Caco-2 (cell line): ENCODE measurements around the gene GBE1. TPM values are rescaled to one million over a fixed set of nuclear protein-coding genes. Genes with fewer than 3 reads are reported as not detected.

Source experiments
- BruUV-seq: library from RNA; stranded (reverse); fragments of 400-500 nt; replicated peaks from 2 replicates; lab custom pipeline; 2021; lab: Mats Ljungman, UMichigan
- CTCF ChIA-PET: fragments of 300-600 bp; sonication (Branson Sonifier 250); formaldehyde crosslinking; loops from one replicate; lab custom pipeline; 2022; ENCODE audit warnings: antibody characterized with exemption; lab: Charles Lee
- POLR2A ChIA-PET: fragments of 300-600 bp; sonication (Branson Sonifier 250); formaldehyde crosslinking; loops from one replicate; lab custom pipeline; 2022; ENCODE audit warnings: antibody characterized with exemption; lab: Charles Lee
- DNase-seq, 2 experiments: peaks; one replicate each; pipeline versions ENCODE4 v3.0.0 to v3.0.0-alpha.2; 2020 to 2022
- H3K27me3 ChIP-seq: replicated peaks from 2 replicates; pipeline ENCODE4 v1.6.0; 2011; ENCODE audit warnings: low read length; ENCODE audit not compliant: control insufficient read depth, insufficient read depth
- H3K36me3 ChIP-seq: 2 replicates; pipeline ENCODE4 v1.5.1; 2011; ENCODE audit warnings: low read length; ENCODE audit not compliant: control insufficient read depth, insufficient read depth
- H3K4me1 ChIP-seq: fragments of 250-450 bp; sonication (Bioruptor Pico); 2 replicates; pipeline ENCODE4 v1.5.1; 2020; ENCODE audit warnings: mild to moderate bottlenecking
- H3K4me3 ChIP-seq: 2 replicates; pipeline ENCODE4 v1.5.1; 2011; ENCODE audit warnings: low read depth, mild to moderate bottlenecking, control low read depth, low read length
- H3K9me3 ChIP-seq: fragments of 250-450 bp; sonication (Bioruptor Pico); 2 replicates; pipeline ENCODE4 v1.5.1; 2020; ENCODE audit warnings: mild to moderate bottlenecking, moderate library complexity
- H3K27ac Mint-ChIP-seq: one replicate; pipeline ENCODE4 v1.8.0; 2022; ENCODE audit warnings: mixed read lengths; ENCODE audit not compliant: unreplicated experiment
- H3K27me3 Mint-ChIP-seq: one replicate; pipeline ENCODE4 v1.8.0; 2022; ENCODE audit warnings: mixed read lengths; ENCODE audit not compliant: insufficient read depth, unreplicated experiment
- H3K36me3 Mint-ChIP-seq: one replicate; pipeline ENCODE4 v1.8.0; 2022; ENCODE audit warnings: mild to moderate bottlenecking, mixed read lengths; ENCODE audit not compliant: insufficient read depth, unreplicated experiment
- H3K4me1 Mint-ChIP-seq: one replicate; pipeline ENCODE4 v1.8.0; 2022; ENCODE audit warnings: low read depth, mixed read lengths; ENCODE audit not compliant: unreplicated experiment
- H3K4me3 Mint-ChIP-seq: one replicate; pipeline ENCODE4 v1.8.0; 2022; ENCODE audit warnings: mild to moderate bottlenecking, moderate library complexity, mixed read lengths; ENCODE audit not compliant: unreplicated experiment
- H3K9me3 Mint-ChIP-seq: one replicate; pipeline ENCODE4 v1.8.0; 2022; ENCODE audit warnings: mixed read lengths; ENCODE audit not compliant: unreplicated experiment
- intact Hi-C: fragments of 100-400 bp; cut with micrococcal nuclease; formaldehyde crosslinking; loops from one replicate; pipeline ENCODE4 v1.10.0; 2022; ENCODE audit not compliant: unreplicated experiment
- total RNA-seq: library from RNA; stranded (reverse); gene quantifications from 2 replicates; pipeline ENCODE4 v1.2.3, GENCODE V29; 2022
- TF ChIP-seq, protein P1 (sequence below), 2 experiments: fragments of 200-600 bp in 1 of 2; IDR thresholded peaks; 1 replicate in 1 of 2; 2 replicates in 1 of 2; pipeline versions ENCODE4 v1.5.1 to v1.8.0; 2011 to 2022; ENCODE audit warnings: antibody characterized with exemption in 1 of 2, control low read depth in 1 of 2, inconsistent platforms in 1 of 2, low read depth in 1 of 2, low read length in 1 of 2, mild to moderate bottlenecking in 1 of 2, moderate library complexity in 1 of 2; ENCODE audit not compliant: insufficient read depth in 1 of 2, severe bottlenecking in 1 of 2, unreplicated experiment in 1 of 2

The GBE1 gene
- total RNA-seq, 1 experiment from 2014 or later, result 8.2 TPM

DNA sequence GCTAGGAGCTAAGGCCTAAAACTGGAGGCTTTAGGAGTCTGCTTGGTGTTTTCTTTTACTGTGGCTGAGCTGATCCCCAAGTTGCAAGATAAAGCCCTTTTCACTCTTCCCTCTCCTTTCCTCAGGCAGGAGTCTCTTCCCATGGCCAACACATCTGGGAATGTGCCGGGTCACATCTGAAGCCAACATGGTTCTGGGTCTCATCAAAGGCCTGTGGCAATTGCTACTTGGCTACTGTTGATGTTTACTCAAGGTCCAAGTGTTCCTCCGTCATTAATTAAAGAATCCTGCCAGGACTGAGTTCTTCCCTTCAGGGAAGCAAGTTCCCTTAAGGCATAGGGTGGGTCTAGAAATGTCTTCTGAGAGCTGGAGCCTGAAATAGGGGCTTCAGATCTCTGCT is 230.2 kb downstream of the GBE1 start:
- ChIA-PET POLR2A (no interaction called here), CTCF (no interaction called here)
- Mint-ChIP-seq H3K27me3 (no peaks in the 10 kb centered on the region), H3K4me1 (no peaks in the 10 kb centered on the region), H3K9me3 (peaks cover 1% of the 10 kb centered on the region), H3K4me3 (no peak overlapping the region), H3K36me3 (no peaks in the 10 kb centered on the region), H3K27ac (no peak overlapping the region)
- Histone ChIP-seq H3K4me3 (no peak overlapping the region), H3K27me3 (no peaks in the 10 kb centered on the region), H3K36me3 (no peaks in the 10 kb centered on the region), H3K9me3 (no peaks in the 10 kb centered on the region), H3K4me1 (no peaks in the 10 kb centered on the region)
- intact Hi-C loops, result no loop called here
- no TSS peak for BruUV-seq
- no peak for DNase-seq
- TF ChIP-seq, protein P1, sequence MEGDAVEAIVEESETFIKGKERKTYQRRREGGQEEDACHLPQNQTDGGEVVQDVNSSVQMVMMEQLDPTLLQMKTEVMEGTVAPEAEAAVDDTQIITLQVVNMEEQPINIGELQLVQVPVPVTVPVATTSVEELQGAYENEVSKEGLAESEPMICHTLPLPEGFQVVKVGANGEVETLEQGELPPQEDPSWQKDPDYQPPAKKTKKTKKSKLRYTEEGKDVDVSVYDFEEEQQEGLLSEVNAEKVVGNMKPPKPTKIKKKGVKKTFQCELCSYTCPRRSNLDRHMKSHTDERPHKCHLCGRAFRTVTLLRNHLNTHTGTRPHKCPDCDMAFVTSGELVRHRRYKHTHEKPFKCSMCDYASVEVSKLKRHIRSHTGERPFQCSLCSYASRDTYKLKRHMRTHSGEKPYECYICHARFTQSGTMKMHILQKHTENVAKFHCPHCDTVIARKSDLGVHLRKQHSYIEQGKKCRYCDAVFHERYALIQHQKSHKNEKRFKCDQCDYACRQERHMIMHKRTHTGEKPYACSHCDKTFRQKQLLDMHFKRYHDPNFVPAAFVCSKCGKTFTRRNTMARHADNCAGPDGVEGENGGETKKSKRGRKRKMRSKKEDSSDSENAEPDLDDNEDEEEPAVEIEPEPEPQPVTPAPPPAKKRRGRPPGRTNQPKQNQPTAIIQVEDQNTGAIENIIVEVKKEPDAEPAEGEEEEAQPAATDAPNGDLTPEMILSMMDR (IDR thresholded peaks at IDR 0.05; ENCODE audit: insufficient read depth in 1 of 2, low read depth in 1 of 2, low read length in 1 of 2, severe bottlenecking in 1 of 2, unreplicated experiment in 1 of 2), result no peak

DNA sequence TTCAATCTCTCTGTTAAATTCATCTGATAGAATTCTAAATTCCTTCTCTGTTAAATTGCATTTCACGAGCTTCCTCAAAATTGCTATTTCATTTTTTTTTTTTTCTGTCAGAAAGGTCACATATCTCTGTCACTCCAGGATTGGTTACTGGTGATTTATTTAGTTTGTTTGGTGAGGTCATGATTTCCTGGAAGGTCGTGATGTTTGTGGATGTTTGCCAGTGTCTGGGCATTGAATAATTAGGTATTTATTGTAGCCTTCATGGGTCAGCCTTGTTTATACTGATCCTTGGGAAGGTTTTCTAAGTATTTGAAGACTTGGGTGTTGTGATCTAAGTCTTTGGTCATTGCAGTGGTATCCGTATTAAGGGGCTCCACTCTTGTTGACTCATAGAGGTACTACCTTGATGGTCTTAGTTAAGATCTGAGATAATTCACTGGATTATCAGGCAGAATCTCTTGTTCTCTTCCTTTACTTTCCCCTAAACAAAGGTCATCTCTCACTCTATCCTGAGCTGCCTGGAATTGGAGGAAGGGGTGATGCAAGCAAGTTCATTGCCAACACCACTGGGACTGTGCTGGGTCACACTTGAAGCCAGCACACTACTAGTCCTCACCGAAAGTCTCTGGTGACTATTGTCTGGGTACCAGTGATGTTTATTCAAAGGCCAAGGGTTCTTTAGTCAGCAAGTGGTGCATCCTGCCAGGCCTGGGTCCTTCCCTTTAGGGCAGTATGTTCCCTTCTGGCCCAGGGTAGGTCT is 231.1 kb downstream of the GBE1 start:
- no peaks in the 10 kb centered on the region for H3K4me1 Mint-ChIP-seq
- no peak overlapping the region for H3K4me3 ChIP-seq
- H3K4me1 ChIP-seq, result no peaks in the 10 kb centered on the region
- H3K4me3 Mint-ChIP-seq, result no peak overlapping the region
- H3K27me3 ChIP-seq, result no peaks in the 10 kb centered on the region
- DNase-seq, result no peak
- POLR2A ChIA-PET, result no interaction called here
- no TSS peak for BruUV-seq
- no peaks in the 10 kb centered on the region for H3K36me3 ChIP-seq
- TF ChIP-seq, protein P1 (IDR thresholded peaks at IDR 0.05; ENCODE audit: insufficient read depth in 1 of 2, low read depth in 1 of 2, low read length in 1 of 2, severe bottlenecking in 1 of 2, unreplicated experiment in 1 of 2), result no peak
- H3K9me3 Mint-ChIP-seq, result peaks cover 9% of the 10 kb centered on the region
- no peaks in the 10 kb centered on the region for H3K36me3 Mint-ChIP-seq
- no peaks in the 10 kb centered on the region for H3K9me3 ChIP-seq
- no peak overlapping the region for H3K27ac Mint-ChIP-seq
- CTCF ChIA-PET, result no interaction called here
- intact Hi-C loops, result no loop called here
- no peaks in the 10 kb centered on the region for H3K27me3 Mint-ChIP-seq

DNA sequence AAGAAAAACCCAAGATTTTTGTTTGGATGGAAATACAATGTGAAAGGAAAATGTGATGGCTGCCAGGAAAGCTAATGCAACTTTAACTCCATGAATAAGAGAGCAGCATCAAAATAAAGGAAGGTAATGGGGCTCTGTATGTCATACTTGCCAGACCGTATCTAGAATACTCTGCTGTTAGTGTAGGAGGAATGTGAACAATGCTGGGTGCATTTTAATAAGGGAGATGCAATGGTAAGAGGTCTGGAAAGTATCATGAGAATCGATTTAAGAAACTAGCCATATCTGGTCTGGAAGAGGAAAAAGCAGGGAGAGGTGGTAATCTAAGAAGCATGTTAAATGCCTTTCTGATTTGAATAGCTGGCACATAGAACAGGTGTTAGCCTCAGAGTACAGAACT is 239.6 kb downstream of the GBE1 start:
- Histone ChIP-seq H3K27me3 (no peaks in the 10 kb centered on the region), H3K9me3 (no peaks in the 10 kb centered on the region), H3K4me3 (no peak overlapping the region), H3K4me1 (no peaks in the 10 kb centered on the region), H3K36me3 (no peaks in the 10 kb centered on the region)
- no peaks in the 10 kb centered on the region for H3K27me3 Mint-ChIP-seq
- H3K36me3 Mint-ChIP-seq, result no peaks in the 10 kb centered on the region
- BruUV-seq, result no TSS peak
- ChIA-PET POLR2A (no interaction called here), CTCF (no interaction called here)
- no peaks in the 10 kb centered on the region for H3K4me1 Mint-ChIP-seq
- intact Hi-C loops, result no loop called here
- no peak overlapping the region for H3K4me3 Mint-ChIP-seq
- peaks cover 9% of the 10 kb centered on the region for H3K9me3 Mint-ChIP-seq
- TF ChIP-seq, protein P1 (IDR thresholded peaks at IDR 0.05; ENCODE audit: insufficient read depth in 1 of 2, low read depth in 1 of 2, low read length in 1 of 2, severe bottlenecking in 1 of 2, unreplicated experiment in 1 of 2), result no peak
- DNase-seq, result no peak
- H3K27ac Mint-ChIP-seq, result no peak overlapping the region
